ENCODE measurements around the gene JAZF1.

Gene JAZF1

GRCh38 chr7:28068811-28069216, 111.8 kb downstream of the JAZF1 start:
- TF ChIP-seq, protein P1, sequence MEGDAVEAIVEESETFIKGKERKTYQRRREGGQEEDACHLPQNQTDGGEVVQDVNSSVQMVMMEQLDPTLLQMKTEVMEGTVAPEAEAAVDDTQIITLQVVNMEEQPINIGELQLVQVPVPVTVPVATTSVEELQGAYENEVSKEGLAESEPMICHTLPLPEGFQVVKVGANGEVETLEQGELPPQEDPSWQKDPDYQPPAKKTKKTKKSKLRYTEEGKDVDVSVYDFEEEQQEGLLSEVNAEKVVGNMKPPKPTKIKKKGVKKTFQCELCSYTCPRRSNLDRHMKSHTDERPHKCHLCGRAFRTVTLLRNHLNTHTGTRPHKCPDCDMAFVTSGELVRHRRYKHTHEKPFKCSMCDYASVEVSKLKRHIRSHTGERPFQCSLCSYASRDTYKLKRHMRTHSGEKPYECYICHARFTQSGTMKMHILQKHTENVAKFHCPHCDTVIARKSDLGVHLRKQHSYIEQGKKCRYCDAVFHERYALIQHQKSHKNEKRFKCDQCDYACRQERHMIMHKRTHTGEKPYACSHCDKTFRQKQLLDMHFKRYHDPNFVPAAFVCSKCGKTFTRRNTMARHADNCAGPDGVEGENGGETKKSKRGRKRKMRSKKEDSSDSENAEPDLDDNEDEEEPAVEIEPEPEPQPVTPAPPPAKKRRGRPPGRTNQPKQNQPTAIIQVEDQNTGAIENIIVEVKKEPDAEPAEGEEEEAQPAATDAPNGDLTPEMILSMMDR (IDR thresholded peaks at IDR 0.05; ENCODE audit: extremely low read depth, insufficient read depth, missing control alignments): no peak
- in situ Hi-C loops (cut with MboI; ENCODE audit: low pct_unique_long_range_greater_than_20kb, low sequenced_read_pairs, unreplicated experiment): no loop called here
- no peak for DNase-seq (ENCODE audit: low spot score)

DNA sequence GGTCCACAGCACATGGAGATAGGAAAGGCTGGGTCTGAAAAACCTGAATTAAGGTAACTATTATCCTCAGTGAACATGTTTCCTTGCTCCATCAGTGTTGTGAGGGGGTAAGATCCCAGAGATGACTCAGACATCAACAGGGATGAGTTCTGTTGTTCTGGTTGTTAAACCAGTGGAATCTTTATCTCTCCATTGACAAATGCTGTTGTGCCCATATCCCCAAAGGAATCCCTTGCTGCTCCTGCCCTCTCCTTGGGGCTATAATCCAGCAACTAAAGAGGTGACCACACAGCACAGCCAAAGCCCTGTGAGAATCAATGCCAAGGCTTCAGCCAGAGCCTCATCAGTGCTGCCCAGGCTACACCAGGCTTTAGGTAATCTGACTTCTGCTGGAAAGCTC, 113.4 kb downstream of the JAZF1 start:
- no peak for DNase-seq (ENCODE audit: low spot score)
- TF ChIP-seq, protein P1 (IDR thresholded peaks at IDR 0.05; ENCODE audit: extremely low read depth, insufficient read depth, missing control alignments): no peak
- in situ Hi-C loops (cut with MboI; ENCODE audit: low pct_unique_long_range_greater_than_20kb, low sequenced_read_pairs, unreplicated experiment): no loop called here

GRCh38 chr7:28065721-28066285, 114.8 kb downstream of the JAZF1 start:
- in situ Hi-C loops (cut with MboI; ENCODE audit: low pct_unique_long_range_greater_than_20kb, low sequenced_read_pairs, unreplicated experiment): no loop called here
- TF ChIP-seq, protein P1 (IDR thresholded peaks at IDR 0.05; ENCODE audit: extremely low read depth, insufficient read depth, missing control alignments): no peak
- no peak for DNase-seq (ENCODE audit: low spot score)

DNA sequence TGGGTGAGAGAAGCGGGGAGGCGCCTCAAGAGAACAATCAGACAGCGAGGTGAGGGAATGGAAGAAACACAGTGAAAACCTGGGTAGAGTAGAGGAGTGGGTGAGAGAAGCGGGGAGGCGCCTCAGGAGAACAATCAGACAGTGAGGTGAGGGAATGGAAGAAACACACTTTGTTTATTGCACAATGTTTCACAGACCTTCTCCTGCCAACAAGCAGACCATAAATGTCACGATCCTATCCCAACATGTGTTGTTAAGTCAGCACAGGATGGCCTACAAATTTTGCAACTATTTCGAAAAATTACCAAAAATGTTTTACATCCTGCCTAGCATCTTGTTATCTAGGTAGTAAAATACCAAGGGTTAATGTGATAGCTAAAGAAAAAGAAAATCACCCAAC, 115.3 kb downstream of the JAZF1 start:
- no peak for DNase-seq (ENCODE audit: low spot score)
- in situ Hi-C loops (cut with MboI; ENCODE audit: low pct_unique_long_range_greater_than_20kb, low sequenced_read_pairs, unreplicated experiment): no loop called here
- TF ChIP-seq, protein P1 (IDR thresholded peaks at IDR 0.05; ENCODE audit: extremely low read depth, insufficient read depth, missing control alignments): no peak

DNA sequence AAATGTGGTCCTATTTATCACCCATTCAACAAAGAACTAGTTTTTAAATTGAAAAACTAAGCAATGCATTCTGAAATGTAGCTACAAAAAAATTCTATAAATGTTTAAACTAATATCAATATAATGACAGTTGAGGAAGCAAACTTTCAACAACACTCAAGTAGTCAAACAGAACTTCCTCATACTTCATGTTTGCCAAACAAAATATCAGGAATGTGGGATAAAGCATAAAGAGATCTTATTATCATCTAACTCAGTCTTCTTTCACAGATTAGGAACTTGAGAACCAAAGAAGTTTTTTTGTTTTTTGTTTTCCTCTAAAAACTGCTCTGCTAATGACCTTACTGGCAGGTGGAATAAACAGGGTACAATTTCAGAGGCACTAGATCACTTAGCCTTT, 116.2 kb downstream of the JAZF1 start:
- TF ChIP-seq, protein P1 (IDR thresholded peaks at IDR 0.05; ENCODE audit: extremely low read depth, insufficient read depth, missing control alignments): no peak
- DNase-seq (ENCODE audit: low spot score): no peak
- in situ Hi-C loops (cut with MboI; ENCODE audit: low pct_unique_long_range_greater_than_20kb, low sequenced_read_pairs, unreplicated experiment): no loop called here

- TF ChIP-seq, protein P1 (IDR thresholded peaks at IDR 0.05; ENCODE audit: extremely low read depth, insufficient read depth, missing control alignments): peak; percentile 79
- in situ Hi-C loops (cut with MboI; ENCODE audit: low pct_unique_long_range_greater_than_20kb, low sequenced_read_pairs, unreplicated experiment): no loop called here
- peak; percentile 62 for DNase-seq (ENCODE audit: low spot score)
Measured at GRCh38 chr7:28062197-28062991, 118.2 kb downstream of the JAZF1 start.
